Heart left ventricle (tissue), 13 donors: ENCODE data around the gene MFNG.

Source experiments
- CTCF ChIP-seq, 12 donors: fragments of 200-600 bp; sonication (generic) in 4 of 12; IDR thresholded peaks; one replicate each; pipeline versions ENCODE4 v1.5.0 to v1.8.0; 2018 to 2022; ENCODE audit warnings: antibody characterized with exemption in 12 of 12, mild to moderate bottlenecking in 5 of 12
- POLR2A ChIP-seq, 2 donors: fragments of 450-650 bp; IDR thresholded peaks; one replicate each; pipeline ENCODE4 v1.6.1; 2017; ENCODE audit warnings: antibody characterized with exemption in 2 of 2, mild to moderate bottlenecking in 2 of 2, moderate library complexity in 2 of 2
- donor health status: ischemic (EF 13 %, LVEDD 7.1; RV severe dilation, severe dysfunction).
- donor health status: DM: no; HTN: yes; CAD: no.
- donor health status: DM: no; HTN: no; CAD: no.
- donor health status: ischemic (EF 25% LVEDD 6.9; RV normal size, moderate dysfunction).
- donor health status: ischemic (EF 25% LVEDD 5.7; RV mildly dilated, moderate dysfunction).
- donor health status: ischemic (EF 35%, LVEDD 5.7; RV mildly dilated, moderate dysfunction).
- donor health status: nonischemic (EF 11% LVEDD 7.7; RV severe dilation, severe dysfunction).
- donor health status: DM: yes; HTN: yes; CAD: no.
- donor health status: PGD.
- donor health status: ischemic (EF 29% LVEDD 5.4; RV normal size, mild dysfunction).
- donor health status: nonischemic (EF 23%, LVEDD 6.1; RV moderate dilation, normal function).

- TF ChIP-seq CTCF (IDR thresholded peaks at IDR 0.05) (no peak), POLR2A (IDR thresholded peaks at IDR 0.05) (no peak)
These were observed 19.4 kb upstream of the MFNG start for GRCh38 chr22:37505565-37505964.
